ENCODE data around the gene COPS2. TPM values are rescaled to one million over a fixed set of nuclear protein-coding genes. Genes with fewer than 3 reads are reported as not detected.

COPS2 gene
- total RNA-seq, 1 donor from 2014 or later, result 57.2 TPM

GRCh38 chr15:49085696-49086459, 69.5 kb downstream of the COPS2 start:
- no peak overlapping the region for H3K4me3 ChIP-seq
- intact Hi-C loops (cut with DNase I), result no loop called here
- H3K27me3 ChIP-seq, result no peaks in the 10 kb centered on the region
- DNase-seq (no peak), ATAC-seq (no peak)
- peak overlapping the region; percentile 74 for H3K27ac ChIP-seq
- H3K4me1 ChIP-seq, result peaks cover 8% of the 10 kb centered on the region
- H3K9me3 ChIP-seq, result no peaks in the 10 kb centered on the region
- no peak for TF ChIP-seq CTCF (IDR thresholded peaks at IDR 0.05)
- H3K36me3 ChIP-seq, result no peaks in the 10 kb centered on the region

GRCh38 chr15:49084285-49084570, 71.2 kb downstream of the COPS2 start:
- no peaks in the 10 kb centered on the region for H3K9me3 ChIP-seq
- ATAC-seq, result peak; percentile 43
- no peaks in the 10 kb centered on the region for H3K27me3 ChIP-seq
- no peak for TF ChIP-seq CTCF (IDR thresholded peaks at IDR 0.05)
- DNase-seq, result no peak
- intact Hi-C loops (cut with DNase I), result no loop called here
- H3K4me3 ChIP-seq, result no peak overlapping the region
- no peaks in the 10 kb centered on the region for H3K36me3 ChIP-seq
- peak overlapping the region; percentile 74 for H3K27ac ChIP-seq
- H3K4me1 ChIP-seq, result peaks cover 8% of the 10 kb centered on the region

- Histone ChIP-seq H3K9me3 (no peaks in the 10 kb centered on the region), H3K4me3 (no peak overlapping the region), H3K36me3 (no peaks in the 10 kb centered on the region), H3K27ac (peak overlapping the region; percentile 74), H3K4me1 (peaks cover 8% of the 10 kb centered on the region), H3K27me3 (no peaks in the 10 kb centered on the region)
- intact Hi-C loops (cut with DNase I), result no loop called here
- no peak for DNase-seq
- no peak for TF ChIP-seq CTCF (IDR thresholded peaks at IDR 0.05)
- ATAC-seq, result peak; percentile 54
Observed at GRCh38 chr15:49083401-49084284, 71.8 kb downstream of the COPS2 start.

- Histone ChIP-seq H3K27me3 (no peaks in the 10 kb centered on the region), H3K27ac (peak overlapping the region; percentile 74), H3K9me3 (no peaks in the 10 kb centered on the region), H3K4me3 (no peak overlapping the region), H3K4me1 (peaks cover 8% of the 10 kb centered on the region), H3K36me3 (no peaks in the 10 kb centered on the region)
- no peak for TF ChIP-seq CTCF (IDR thresholded peaks at IDR 0.05)
- no peak for ATAC-seq
- no peak for DNase-seq
- intact Hi-C loops (cut with DNase I), result no loop called here
Observed at GRCh38 chr15:49082960-49083359, 72.4 kb downstream of the COPS2 start.

- TF ChIP-seq CTCF (IDR thresholded peaks at IDR 0.05), result no peak
- no peaks in the 10 kb centered on the region for H3K9me3 ChIP-seq
- no peaks in the 10 kb centered on the region for H3K27me3 ChIP-seq
- no peak for DNase-seq
- no peak overlapping the region for H3K27ac ChIP-seq
- H3K4me1 ChIP-seq, result peaks cover 8% of the 10 kb centered on the region
- H3K36me3 ChIP-seq, result no peaks in the 10 kb centered on the region
- intact Hi-C loops (cut with DNase I), result no loop called here
- peak; percentile 18 for ATAC-seq
- H3K4me3 ChIP-seq, result no peak overlapping the region
Observed at GRCh38 chr15:49079340-49080039, 75.9 kb downstream of the COPS2 start.
